ENCODE data around the gene APOBEC3G.

The APOBEC3G gene

DNA sequence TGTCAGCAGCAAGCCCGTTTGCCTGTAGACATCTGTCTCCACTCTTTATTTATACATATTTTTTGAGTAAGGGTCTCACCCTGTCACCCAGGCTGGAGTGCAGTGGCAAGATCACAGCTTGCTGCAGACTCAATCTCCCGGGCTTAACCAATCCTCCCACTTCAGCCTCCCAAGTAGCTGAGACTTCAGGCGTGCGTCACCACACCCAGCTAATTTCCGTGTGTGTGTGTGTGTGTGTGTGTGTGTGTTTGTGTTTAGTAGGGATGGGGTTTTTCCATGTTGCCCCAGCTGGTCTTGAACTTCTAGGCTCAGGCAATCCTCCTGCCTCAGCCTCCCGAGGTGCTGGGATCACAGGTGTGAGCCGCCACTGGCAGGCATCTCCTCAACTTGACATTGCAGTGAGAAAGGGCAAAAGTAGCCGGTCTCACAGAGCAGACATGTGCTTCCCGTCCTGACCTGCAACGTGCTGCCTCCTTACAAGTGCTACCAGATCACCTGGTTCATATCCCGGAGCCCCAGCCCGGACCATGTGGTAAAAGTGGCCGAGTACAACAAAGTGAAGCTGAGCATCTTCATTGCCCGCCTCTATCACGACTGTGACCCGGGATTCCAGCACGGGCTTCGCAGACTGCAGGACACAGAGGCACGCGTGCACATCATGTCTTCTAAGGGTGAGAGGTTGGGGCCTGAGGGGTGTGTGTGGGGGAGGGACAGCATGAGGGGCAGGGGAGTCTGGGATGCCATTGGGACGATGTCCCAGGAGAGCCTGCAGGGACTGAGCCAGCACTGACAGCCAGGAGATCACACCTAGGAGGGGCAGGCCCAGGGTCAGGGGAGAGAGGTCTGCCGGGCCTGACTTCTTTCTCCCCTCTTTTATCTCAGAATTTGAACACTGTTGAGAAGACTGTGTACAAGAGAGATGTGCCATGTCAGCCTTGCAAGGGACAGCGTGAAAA, 14.3 kb downstream of the APOBEC3G start:
- DNase-seq (ENCODE audit: low spot score) = no peak

DNA sequence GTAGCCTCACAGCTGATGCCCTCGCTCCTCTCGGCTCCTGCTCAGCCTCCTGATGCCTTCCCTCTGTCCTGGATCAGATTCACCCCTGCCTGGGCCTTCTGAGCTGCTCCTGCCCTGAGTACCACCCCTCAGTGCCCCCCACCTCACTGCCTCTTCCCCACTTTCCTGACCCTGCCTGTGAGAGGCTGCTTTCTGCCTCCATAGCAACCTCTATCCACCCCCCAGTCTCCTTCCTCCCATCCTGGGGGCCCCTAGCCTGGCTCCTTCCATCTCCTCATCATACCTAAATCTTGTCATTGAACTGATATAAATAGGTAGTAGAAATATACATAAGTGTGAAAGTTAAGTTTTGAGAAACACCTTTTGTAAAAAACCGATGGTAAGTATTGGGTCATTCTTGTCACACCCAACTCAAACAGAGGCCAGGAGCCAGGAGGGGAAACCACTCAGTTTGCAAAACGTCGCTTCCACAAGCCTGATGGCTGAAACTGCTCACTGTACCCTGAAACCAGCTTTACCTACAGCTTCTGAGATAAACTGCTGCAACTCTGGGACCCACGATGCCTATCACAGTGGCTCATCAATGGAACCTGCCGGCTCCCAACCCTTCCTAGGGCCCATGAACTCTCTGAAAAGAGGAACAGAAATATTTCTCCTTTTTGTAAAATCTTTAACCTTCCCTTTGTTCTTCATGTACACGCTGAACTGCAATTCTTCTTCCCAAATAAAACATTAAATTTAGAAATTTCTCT, 15.2 kb downstream of the APOBEC3G start:
- no peak for DNase-seq (ENCODE audit: low spot score)

- no peak for DNase-seq (ENCODE audit: low spot score)
These were observed 17.8 kb downstream of the APOBEC3G start for GRCh38 chr22:39094717-39095389.

- DNase-seq (ENCODE audit: low spot score) = no peak
These were observed 18.9 kb downstream of the APOBEC3G start for GRCh38 chr22:39095971-39096370.

DNA sequence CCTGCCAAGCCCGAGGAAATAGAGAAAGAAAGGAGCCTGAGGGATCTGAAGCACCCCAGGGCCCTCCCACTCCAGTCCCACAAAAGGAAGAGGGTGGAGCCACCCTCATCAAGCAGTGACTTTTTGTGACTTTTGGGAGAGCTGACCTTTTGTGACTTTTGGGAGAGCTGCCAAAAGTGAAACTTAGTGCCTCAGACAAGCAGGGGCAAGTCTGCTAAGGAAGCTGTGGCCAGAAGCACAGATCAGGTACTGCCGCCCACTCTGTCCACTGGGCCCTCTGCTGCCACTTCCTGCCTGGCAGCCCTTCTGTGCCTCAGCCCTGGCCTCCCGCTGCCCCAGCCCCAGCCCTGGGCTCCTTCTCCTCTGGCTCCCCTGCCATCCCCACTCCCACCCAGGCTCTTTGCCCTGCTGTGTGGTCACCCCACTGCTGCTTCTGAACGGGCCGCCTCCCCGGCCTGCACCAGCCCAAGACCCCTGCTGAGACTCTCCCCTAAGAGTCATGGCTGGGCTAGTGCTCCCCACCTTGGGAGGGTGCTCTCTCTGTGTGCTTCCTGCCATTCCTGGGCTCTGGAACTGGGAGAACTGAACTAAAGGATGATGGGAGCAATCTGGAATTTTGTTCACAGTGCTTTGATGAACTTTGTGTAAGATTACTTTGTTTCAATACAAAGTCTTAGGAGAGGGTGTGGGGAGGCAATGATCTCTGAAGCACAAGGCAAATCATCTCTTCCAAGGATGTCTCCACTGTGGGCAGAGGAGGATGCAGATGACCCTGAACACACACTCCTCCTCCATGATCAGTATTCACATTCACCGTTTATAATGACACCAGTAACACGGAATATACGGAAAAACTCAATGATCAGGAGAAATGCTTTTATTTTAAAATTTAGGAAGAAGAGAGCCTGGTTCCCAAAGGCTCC, 20.3 kb downstream of the APOBEC3G start, which contains the start of gene APOBEC3H:
Gene APOBEC3H (plus strand): TSS at position 147 of the 923 bp plus-strand sequence. CDS start 3,035 bp downstream, outside the sequence.
- DNase-seq (ENCODE audit: low spot score) = no peak

DNA sequence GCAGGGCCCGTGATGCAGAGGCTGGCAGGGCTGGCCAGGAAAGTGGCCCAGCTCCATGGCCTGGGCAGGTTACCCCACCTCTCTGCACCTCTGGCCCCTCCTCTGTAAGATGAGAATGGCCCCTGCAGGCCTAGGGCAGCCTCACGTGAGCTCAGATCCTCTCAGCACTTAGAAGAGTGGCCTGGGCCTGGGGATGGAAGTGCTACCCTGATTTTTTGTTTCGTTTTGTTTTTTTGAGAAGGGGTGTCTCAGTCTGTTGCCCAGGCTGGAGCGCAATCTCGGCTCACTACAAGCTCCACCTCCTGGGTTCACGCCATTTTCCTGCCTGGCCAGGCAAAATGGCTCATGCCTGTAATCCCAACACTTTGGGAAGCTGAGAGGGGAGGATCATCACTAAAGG, 21.0 kb downstream of the APOBEC3G start:
- DNase-seq (ENCODE audit: low spot score) = no peak

DNA sequence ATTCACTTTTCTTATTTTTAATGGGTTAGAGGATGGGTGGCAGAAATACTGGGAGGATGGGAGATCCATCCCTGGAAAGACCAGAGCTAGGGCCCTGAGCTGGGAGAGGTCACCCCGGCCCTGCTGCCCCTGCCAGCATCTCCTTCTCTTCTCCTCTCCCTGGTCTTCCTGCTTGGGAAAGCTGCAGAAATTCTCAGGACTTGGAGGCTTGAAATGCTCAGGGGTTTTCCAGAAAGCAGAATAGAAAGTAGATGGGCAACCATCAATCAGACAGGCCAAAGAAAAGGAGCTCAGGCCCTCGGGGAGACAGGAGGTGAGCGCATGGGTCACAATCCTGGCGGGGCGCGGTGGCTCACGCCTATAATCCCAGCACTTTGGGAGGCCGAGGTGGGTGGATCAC, 21.5 kb downstream of the APOBEC3G start:
- no peak for DNase-seq (ENCODE audit: low spot score)

DNA sequence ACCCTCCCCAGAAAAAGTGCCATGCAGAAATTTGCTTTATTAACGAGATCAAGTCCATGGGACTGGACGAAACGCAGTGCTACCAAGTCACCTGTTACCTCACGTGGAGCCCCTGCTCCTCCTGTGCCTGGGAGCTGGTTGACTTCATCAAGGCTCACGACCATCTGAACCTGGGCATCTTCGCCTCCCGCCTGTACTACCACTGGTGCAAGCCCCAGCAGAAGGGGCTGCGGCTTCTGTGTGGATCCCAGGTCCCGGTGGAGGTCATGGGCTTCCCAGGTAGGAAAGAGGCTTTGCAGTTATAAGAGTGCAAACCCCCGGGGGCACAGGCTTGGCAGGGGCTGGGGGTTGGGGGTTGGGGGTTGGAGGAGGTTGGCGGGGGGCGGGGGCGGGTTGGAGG, 24.2 kb downstream of the APOBEC3G start:
- no peak for DNase-seq (ENCODE audit: low spot score)

- DNase-seq (ENCODE audit: low spot score) = no peak
These were observed 26.4 kb downstream of the APOBEC3G start for GRCh38 chr22:39103431-39103830.

DNA sequence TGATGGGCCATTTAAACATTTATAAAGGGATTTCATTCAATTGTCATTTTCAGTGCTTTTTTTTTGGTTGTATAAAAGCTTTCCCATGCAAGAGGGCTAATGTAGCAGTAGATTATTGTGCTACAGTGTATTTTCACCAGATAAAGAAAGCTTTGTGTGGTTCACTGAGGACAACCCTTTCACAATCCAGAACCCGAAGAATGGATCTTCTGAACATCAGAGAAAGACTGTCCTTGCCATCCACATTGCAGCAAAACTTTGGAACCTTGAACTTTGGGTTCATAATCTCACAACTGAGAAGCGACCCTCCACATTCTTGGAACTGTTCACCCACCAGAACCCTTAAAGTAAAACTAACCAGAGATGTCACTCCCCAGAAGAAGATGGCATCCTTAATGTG, 29.3 kb downstream of the APOBEC3G start:
- DNase-seq (ENCODE audit: low spot score) = no peak

GRCh38 chr22:39108487-39108886, 31.4 kb downstream of the APOBEC3G start:
- no peak for DNase-seq (ENCODE audit: low spot score)

GRCh38 chr22:39109361-39109760, 32.3 kb downstream of the APOBEC3G start:
- no peak for DNase-seq (ENCODE audit: low spot score)

- no peak for DNase-seq (ENCODE audit: low spot score)
These were observed 33.8 kb downstream of the APOBEC3G start for GRCh38 chr22:39110631-39111561.

- no peak for DNase-seq (ENCODE audit: low spot score)
These were observed 37.0 kb downstream of the APOBEC3G start for GRCh38 chr22:39114112-39114511.

GRCh38 chr22:39115570-39115969, 38.5 kb downstream of the APOBEC3G start:
- DNase-seq (ENCODE audit: low spot score) = no peak

GRCh38 chr22:39115977-39116621, 39.0 kb downstream of the APOBEC3G start:
- no peak for DNase-seq (ENCODE audit: low spot score)

DNA sequence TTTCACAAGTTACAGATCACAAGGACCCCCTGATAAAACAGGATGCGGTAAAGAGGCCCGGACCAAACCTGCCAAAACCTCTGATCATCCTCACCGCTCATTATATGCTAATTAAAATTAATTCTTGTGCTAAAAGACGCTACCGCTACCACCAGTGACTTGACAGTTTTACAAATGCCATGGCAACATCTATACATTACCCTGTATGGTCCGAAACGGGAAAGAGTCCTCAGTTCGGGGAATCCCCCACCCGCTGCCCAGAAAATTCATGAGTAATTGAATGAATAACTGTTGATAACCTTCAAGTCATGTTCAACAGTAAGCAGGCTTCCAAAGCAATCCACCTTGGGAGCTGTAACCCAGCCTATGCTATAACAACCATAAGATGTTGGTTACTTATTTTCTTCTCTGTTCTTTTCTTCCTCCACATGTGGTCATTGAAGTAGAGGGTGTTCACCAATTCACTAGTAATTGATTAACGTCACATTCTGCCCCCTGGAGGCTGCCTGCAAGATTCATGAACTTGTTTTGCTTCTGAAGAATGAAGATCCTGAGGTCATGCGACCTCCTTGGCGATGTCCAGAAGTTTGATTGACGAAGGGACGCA, 40.6 kb downstream of the APOBEC3G start:
- no peak for DNase-seq (ENCODE audit: low spot score)

DNA sequence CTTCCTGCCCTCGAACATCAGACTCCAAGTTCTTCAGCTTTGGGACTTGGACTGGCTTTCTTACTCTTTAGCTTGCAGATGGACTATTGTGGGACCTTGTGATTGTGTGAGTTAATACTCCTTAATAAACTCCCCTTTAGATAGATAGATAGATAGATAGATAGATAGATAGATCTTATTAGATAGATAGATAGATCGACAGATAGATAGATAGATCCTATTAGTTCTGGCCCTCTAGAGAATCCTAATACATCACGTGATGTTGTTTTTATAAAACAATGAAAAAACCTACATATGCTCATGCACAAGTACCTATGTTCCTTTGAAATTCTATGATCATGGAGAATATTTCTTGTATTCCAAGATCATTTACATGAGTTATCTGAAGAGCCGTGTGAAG, 43.9 kb downstream of the APOBEC3G start:
- no peak for DNase-seq (ENCODE audit: low spot score)

GRCh38 chr22:39122772-39123470, 45.8 kb downstream of the APOBEC3G start:
- no peak for DNase-seq (ENCODE audit: low spot score)

Data from HuH-7.5 (cell line).